SK-N-SH treated with all-trans-retinoic acid at 6 μM for 48 hours (cell line): ENCODE data around the gene PSMC3.

Source experiments
- ATAC-seq: fragments of 200-7000 bp; cut with Tn5 transposase; 3 replicates; pipeline ENCODE4 v1.9.1; 2020; ENCODE audit warnings: mild to moderate bottlenecking, moderate library complexity
- ARNTL ChIP-seq: fragments of 450-650 bp; formaldehyde crosslinking; IDR thresholded peaks from 2 replicates; pipeline ENCODE4 v1.5.0; 2020; ENCODE audit warnings: low read depth, mild to moderate bottlenecking, moderate library complexity, borderline replicate concordance
- CREB5 ChIP-seq: fragments of 250-450 bp; sonication (Bioruptor Pico); IDR thresholded peaks from 2 replicates; pipeline ENCODE4 v1.5.1; 2020; ENCODE audit warnings: low read depth, mild to moderate bottlenecking, moderate library complexity
- CSDC2 ChIP-seq: fragments of 250-450 bp; sonication (Bioruptor Pico); IDR thresholded peaks from 2 replicates; pipeline ENCODE4 v1.5.0; 2020; ENCODE audit warnings: mild to moderate bottlenecking, moderate library complexity
- ESRRG ChIP-seq: fragments of 250-450 bp; sonication (Bioruptor Pico); IDR thresholded peaks from 2 replicates; pipeline ENCODE4 v1.6.1; 2021; ENCODE audit warnings: mild to moderate bottlenecking
- GLIS3 ChIP-seq: fragments of 250-450 bp; sonication (Bioruptor Pico); IDR thresholded peaks from 2 replicates; pipeline ENCODE4 v1.5.0; 2020; ENCODE audit warnings: mild to moderate bottlenecking, moderate library complexity
- ISL1 ChIP-seq: fragments of 250-450 bp; sonication (Bioruptor Pico); IDR thresholded peaks from 2 replicates; pipeline ENCODE4 v2.1.2; 2022; ENCODE audit warnings: mild to moderate bottlenecking, moderate library complexity
- OSR1 ChIP-seq: fragments of 250-450 bp; sonication (Bioruptor Pico); IDR thresholded peaks from 2 replicates; pipeline ENCODE4 v1.8.0; 2022; ENCODE audit warnings: moderate library complexity, mild to moderate bottlenecking, inconsistent platforms
- PATZ1 ChIP-seq: fragments of 250-450 bp; sonication (Bioruptor Pico); IDR thresholded peaks from 2 replicates; pipeline ENCODE4 v1.8.0; 2020; ENCODE audit warnings: mild to moderate bottlenecking, moderate library complexity, borderline replicate concordance
- PPARA ChIP-seq: fragments of 250-450 bp; sonication (Bioruptor Pico); IDR thresholded peaks from 2 replicates; pipeline ENCODE4 v1.5.0; 2020; ENCODE audit warnings: mild to moderate bottlenecking, borderline replicate concordance
- RARB ChIP-seq: fragments of 250-450 bp; sonication (Bioruptor Pico); IDR thresholded peaks from 2 replicates; pipeline ENCODE4 v1.8.0; 2021; ENCODE audit warnings: mild to moderate bottlenecking, moderate library complexity
- SNAI2 ChIP-seq: fragments of 250-450 bp; sonication (Bioruptor Pico); IDR thresholded peaks from 2 replicates; pipeline ENCODE4 v1.5.0; 2020; ENCODE audit warnings: mild to moderate bottlenecking, moderate library complexity
- TCF4 ChIP-seq: fragments of 250-450 bp; sonication (Bioruptor Pico); IDR thresholded peaks from 2 replicates; pipeline ENCODE4 v1.8.0; 2021; ENCODE audit warnings: mild to moderate bottlenecking, moderate library complexity, borderline replicate concordance
- ZC3H10 ChIP-seq: fragments of 250-450 bp; sonication (Bioruptor Pico); IDR thresholded peaks from 2 replicates; pipeline ENCODE4 v1.5.1; 2021; ENCODE audit warnings: mild to moderate bottlenecking, moderate library complexity
- ZFP30 ChIP-seq: fragments of 450-650 bp; formaldehyde crosslinking; IDR thresholded peaks from 2 replicates; pipeline ENCODE4 v1.5.0; 2022; ENCODE audit warnings: mild to moderate bottlenecking, moderate library complexity
- ZNF565 ChIP-seq: fragments of 450-650 bp; formaldehyde crosslinking; conservative IDR thresholded peaks from 2 replicates; pipeline ENCODE4 v1.5.0; 2020; ENCODE audit warnings: low read depth, mild to moderate bottlenecking, moderate library complexity
- ZNF70 ChIP-seq: fragments of 450-650 bp; formaldehyde crosslinking; IDR thresholded peaks from 2 replicates; pipeline ENCODE4 v1.5.0; 2020; ENCODE audit warnings: mild to moderate bottlenecking, moderate library complexity
- ZNF8 ChIP-seq: fragments of 450-650 bp; formaldehyde crosslinking; IDR thresholded peaks from 2 replicates; pipeline ENCODE4 v1.5.0; 2020; ENCODE audit warnings: mild to moderate bottlenecking, moderate library complexity
- TF ChIP-seq, protein P1 (sequence below): fragments of 250-450 bp; sonication (Bioruptor Pico); IDR thresholded peaks from 2 replicates; pipeline ENCODE4 v1.8.0; 2021; ENCODE audit warnings: low read depth, mild to moderate bottlenecking, moderate library complexity, borderline replicate concordance
- TF ChIP-seq, protein P2 (sequence below): fragments of 250-450 bp; sonication (Bioruptor Pico); IDR thresholded peaks from 2 replicates; pipeline ENCODE4 v1.5.0; 2020; ENCODE audit warnings: mild to moderate bottlenecking, moderate library complexity

Gene PSMC3

GRCh38 chr11:47373876-47374719, 52.1 kb downstream of the PSMC3 start:
- TF ChIP-seq, protein P1, sequence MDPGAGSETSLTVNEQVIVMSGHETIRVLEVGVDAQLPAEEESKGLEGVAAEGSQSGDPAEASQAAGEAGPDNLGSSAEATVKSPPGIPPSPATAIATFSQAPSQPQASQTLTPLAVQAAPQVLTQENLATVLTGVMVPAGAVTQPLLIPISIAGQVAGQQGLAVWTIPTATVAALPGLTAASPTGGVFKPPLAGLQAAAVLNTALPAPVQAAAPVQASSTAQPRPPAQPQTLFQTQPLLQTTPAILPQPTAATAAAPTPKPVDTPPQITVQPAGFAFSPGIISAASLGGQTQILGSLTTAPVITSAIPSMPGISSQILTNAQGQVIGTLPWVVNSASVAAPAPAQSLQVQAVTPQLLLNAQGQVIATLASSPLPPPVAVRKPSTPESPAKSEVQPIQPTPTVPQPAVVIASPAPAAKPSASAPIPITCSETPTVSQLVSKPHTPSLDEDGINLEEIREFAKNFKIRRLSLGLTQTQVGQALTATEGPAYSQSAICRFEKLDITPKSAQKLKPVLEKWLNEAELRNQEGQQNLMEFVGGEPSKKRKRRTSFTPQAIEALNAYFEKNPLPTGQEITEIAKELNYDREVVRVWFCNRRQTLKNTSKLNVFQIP (CRISPR knock-in tag), result no peak
- TF ChIP-seq ESRRG (CRISPR knock-in tag), result no peak
- TF ChIP-seq PPARA (CRISPR knock-in tag), result no peak
- no peak for TF ChIP-seq ZNF8 (CRISPR knock-in tag)
- no peak for TF ChIP-seq CREB5 (CRISPR knock-in tag)
- TF ChIP-seq ISL1, result no peak
- no peak for TF ChIP-seq RARB (CRISPR knock-in tag)
- no peak for TF ChIP-seq PATZ1 (CRISPR knock-in tag)
- no peak for TF ChIP-seq OSR1 (CRISPR knock-in tag)
- TF ChIP-seq TCF4 (CRISPR knock-in tag), result no peak
- TF ChIP-seq ARNTL (CRISPR knock-in tag), result no peak
- no peak for TF ChIP-seq SNAI2 (CRISPR knock-in tag)
- no peak for TF ChIP-seq GLIS3 (CRISPR knock-in tag)
- TF ChIP-seq CSDC2 (CRISPR knock-in tag), result no peak
- TF ChIP-seq, all 23 proteins: peak for 0
- ATAC-seq, result peak; percentile 98

DNA sequence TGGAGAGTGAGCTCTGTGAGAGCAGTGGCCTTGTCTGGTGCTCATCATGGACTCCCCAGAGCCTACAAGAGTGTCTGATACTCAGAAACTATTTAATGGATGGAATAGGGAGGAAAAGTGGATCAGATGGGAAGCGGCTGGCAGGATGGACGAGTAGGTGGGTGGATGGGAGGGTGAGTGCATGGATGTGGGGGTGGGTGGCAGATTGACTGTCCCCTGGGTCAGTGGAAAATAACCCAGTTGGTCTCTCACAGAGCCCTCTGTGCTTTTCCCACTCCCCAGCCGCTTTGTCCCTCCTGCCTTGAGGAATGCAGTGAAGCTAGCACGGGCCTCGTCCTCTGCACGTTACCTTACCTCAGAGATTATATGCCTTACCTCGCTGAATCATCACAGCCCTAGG, 53.8 kb downstream of the PSMC3 start:
- ATAC-seq, result no peak
- TF ChIP-seq, protein P2, sequence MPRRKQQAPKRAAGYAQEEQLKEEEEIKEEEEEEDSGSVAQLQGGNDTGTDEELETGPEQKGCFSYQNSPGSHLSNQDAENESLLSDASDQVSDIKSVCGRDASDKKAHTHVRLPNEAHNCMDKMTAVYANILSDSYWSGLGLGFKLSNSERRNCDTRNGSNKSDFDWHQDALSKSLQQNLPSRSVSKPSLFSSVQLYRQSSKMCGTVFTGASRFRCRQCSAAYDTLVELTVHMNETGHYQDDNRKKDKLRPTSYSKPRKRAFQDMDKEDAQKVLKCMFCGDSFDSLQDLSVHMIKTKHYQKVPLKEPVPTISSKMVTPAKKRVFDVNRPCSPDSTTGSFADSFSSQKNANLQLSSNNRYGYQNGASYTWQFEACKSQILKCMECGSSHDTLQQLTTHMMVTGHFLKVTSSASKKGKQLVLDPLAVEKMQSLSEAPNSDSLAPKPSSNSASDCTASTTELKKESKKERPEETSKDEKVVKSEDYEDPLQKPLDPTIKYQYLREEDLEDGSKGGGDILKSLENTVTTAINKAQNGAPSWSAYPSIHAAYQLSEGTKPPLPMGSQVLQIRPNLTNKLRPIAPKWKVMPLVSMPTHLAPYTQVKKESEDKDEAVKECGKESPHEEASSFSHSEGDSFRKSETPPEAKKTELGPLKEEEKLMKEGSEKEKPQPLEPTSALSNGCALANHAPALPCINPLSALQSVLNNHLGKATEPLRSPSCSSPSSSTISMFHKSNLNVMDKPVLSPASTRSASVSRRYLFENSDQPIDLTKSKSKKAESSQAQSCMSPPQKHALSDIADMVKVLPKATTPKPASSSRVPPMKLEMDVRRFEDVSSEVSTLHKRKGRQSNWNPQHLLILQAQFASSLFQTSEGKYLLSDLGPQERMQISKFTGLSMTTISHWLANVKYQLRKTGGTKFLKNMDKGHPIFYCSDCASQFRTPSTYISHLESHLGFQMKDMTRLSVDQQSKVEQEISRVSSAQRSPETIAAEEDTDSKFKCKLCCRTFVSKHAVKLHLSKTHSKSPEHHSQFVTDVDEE (CRISPR knock-in tag), result no peak
- TF ChIP-seq ZNF70 (CRISPR knock-in tag), result no peak
- TF ChIP-seq CREB5 (CRISPR knock-in tag), result no peak
- TF ChIP-seq ZNF565 (CRISPR knock-in tag), result no peak
- TF ChIP-seq, protein P1 (CRISPR knock-in tag), result no peak
- TF ChIP-seq ZFP30 (CRISPR knock-in tag), result no peak
- no peak for TF ChIP-seq ZC3H10 (CRISPR knock-in tag)
- TF ChIP-seq ZNF8 (CRISPR knock-in tag), result no peak
- no peak for TF ChIP-seq ARNTL (CRISPR knock-in tag)
